ENCODE results near the gene MRGPRE.

DNA sequence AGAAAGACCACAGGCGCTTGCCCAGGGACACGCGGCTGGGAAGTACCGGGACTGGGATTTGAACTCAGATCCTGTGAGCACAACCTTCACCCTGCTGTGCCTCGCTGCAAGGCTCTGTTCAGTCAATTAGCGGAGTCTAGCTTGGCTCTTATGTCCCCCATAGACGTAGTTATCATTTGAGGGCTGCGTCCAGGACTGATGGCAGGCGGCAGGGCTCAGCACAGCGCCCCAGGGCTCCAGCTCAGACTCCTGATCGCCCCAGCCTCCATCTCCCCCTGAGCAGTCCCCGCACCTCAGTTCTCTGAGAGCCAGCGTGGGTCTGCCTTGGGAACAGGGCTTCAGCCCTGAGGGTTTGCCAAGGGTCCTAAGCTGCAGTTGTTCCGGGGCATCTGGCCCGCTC, 33.4 kb downstream of the MRGPRE start:
- TF ChIP-seq, protein P1, sequence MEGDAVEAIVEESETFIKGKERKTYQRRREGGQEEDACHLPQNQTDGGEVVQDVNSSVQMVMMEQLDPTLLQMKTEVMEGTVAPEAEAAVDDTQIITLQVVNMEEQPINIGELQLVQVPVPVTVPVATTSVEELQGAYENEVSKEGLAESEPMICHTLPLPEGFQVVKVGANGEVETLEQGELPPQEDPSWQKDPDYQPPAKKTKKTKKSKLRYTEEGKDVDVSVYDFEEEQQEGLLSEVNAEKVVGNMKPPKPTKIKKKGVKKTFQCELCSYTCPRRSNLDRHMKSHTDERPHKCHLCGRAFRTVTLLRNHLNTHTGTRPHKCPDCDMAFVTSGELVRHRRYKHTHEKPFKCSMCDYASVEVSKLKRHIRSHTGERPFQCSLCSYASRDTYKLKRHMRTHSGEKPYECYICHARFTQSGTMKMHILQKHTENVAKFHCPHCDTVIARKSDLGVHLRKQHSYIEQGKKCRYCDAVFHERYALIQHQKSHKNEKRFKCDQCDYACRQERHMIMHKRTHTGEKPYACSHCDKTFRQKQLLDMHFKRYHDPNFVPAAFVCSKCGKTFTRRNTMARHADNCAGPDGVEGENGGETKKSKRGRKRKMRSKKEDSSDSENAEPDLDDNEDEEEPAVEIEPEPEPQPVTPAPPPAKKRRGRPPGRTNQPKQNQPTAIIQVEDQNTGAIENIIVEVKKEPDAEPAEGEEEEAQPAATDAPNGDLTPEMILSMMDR (IDR thresholded peaks at IDR 0.05), result no peak
- no peak for TF ChIP-seq POLR2A (IDR thresholded peaks at IDR 0.05)
